H1 (cell line): Measurements from ENCODE around the gene NINJ2. TPM values are rescaled to one million over a fixed set of nuclear protein-coding genes. Genes with fewer than 3 reads are reported as not detected.

Experiments
- CTCF ChIA-PET: fragments of 300-600 bp; sonication (Branson Sonifier 250); formaldehyde crosslinking; loops from one replicate; lab custom pipeline; 2021; ENCODE audit not compliant: partially characterized antibody; lab: Charles Lee
- POLR2A ChIA-PET: fragments of 300-600 bp; sonication (Branson Sonifier 250); formaldehyde crosslinking; loops from one replicate; lab custom pipeline; 2021; ENCODE audit warnings: inconsistent platforms; ENCODE audit not compliant: partially characterized antibody; lab: Charles Lee
- DNase-seq, 2 experiments: peaks; one replicate each; pipeline versions ENCODE4 v3.0.0 to v3.0.0-alpha.2; 2010 to 2022; ENCODE audit warnings: low spot score in 2 of 2, low read depth in 1 of 2, mixed read lengths in 1 of 2
- FAIRE-seq: peaks from 2 replicates; lab custom pipeline; 2011; peaks lifted over from hg19 to GRCh38; lab: Jason Lieb, UNC
- H2AFZ ChIP-seq: 2 replicates; pipeline ENCODE4 v1.8.1; 2012; ENCODE audit warnings: low read length, inconsistent platforms
- H2AK5ac ChIP-seq: 2 replicates; pipeline ENCODE4 v1.6.1; 2013; ENCODE audit warnings: low read depth, low read length
- H2BK120ac ChIP-seq: replicated peaks from 2 replicates; pipeline ENCODE3; 2013; ENCODE audit warnings: low read depth, low read length, inconsistent platforms
- H2BK12ac ChIP-seq: 2 replicates; pipeline ENCODE4 v1.6.1; 2013; ENCODE audit warnings: low read depth, low read length
- H2BK15ac ChIP-seq: 2 replicates; pipeline ENCODE4 v1.6.1; 2013; ENCODE audit warnings: low read length
- H2BK20ac ChIP-seq: 2 replicates; pipeline ENCODE4 v1.6.1; 2013; ENCODE audit warnings: low read length
- H2BK5ac ChIP-seq: 2 replicates; pipeline ENCODE4 v1.6.1; 2013; ENCODE audit warnings: low read depth, low read length
- H3K14ac ChIP-seq: 2 replicates; pipeline ENCODE4 v1.6.1; 2013; ENCODE audit warnings: inconsistent platforms; ENCODE audit not compliant: insufficient read length
- H3K18ac ChIP-seq: 2 replicates; pipeline ENCODE4 v1.6.1; 2013; ENCODE audit warnings: low read length; ENCODE audit errors: extremely low read depth
- H3K23ac ChIP-seq: 2 replicates; pipeline ENCODE4 v1.6.1; 2013; ENCODE audit warnings: inconsistent platforms; ENCODE audit not compliant: insufficient read length
- H3K23me2 ChIP-seq: 2 replicates; pipeline ENCODE4 v1.6.1; 2013; ENCODE audit warnings: low read depth, low read length
- H3K27ac ChIP-seq: 2 replicates; pipeline ENCODE4 v1.6.1; 2011; ENCODE audit warnings: low read depth, low read length, inconsistent platforms
- H3K27me3 ChIP-seq, 4 experiments: replicated peaks in 1 of 4; 1 replicate in 1 of 4; 2 replicates in 3 of 4; pipeline versions ENCODE4 v1.6.1 to v1.8.1; 2011 to 2013; ENCODE audit warnings: low read length in 3 of 4, mild to moderate bottlenecking in 3 of 4, inconsistent platforms in 2 of 4, mixed read lengths in 2 of 4, moderate library complexity in 1 of 4; ENCODE audit not compliant: control insufficient read depth in 3 of 4, insufficient read depth in 3 of 4; ENCODE audit errors: extremely low read depth in 1 of 4
- H3K36me3 ChIP-seq, 4 experiments: 2 replicates each; pipeline versions ENCODE4 v1.6.1 to v1.8.1; 2011 to 2013; ENCODE audit warnings: mild to moderate bottlenecking in 4 of 4, low read length in 3 of 4, moderate library complexity in 2 of 4, control low read depth in 1 of 4, inconsistent platforms in 1 of 4; ENCODE audit not compliant: insufficient read depth in 4 of 4, control insufficient read depth in 2 of 4
- H3K4ac ChIP-seq: replicated peaks from 2 replicates; pipeline ENCODE3; 2013; ENCODE audit warnings: low read length, low read depth, mixed read lengths, inconsistent platforms; ENCODE audit not compliant: insufficient read length
- H3K4me1 ChIP-seq, 4 experiments: replicated peaks in 1 of 4; 1 replicate in 1 of 4; 2 replicates in 3 of 4; pipeline versions ENCODE4 v1.6.1 to v1.8.1; 2011 to 2013; ENCODE audit warnings: low read length in 3 of 4, inconsistent platforms in 2 of 4, mixed read lengths in 1 of 4; ENCODE audit not compliant: insufficient read depth in 4 of 4, control insufficient read depth in 3 of 4
- H3K4me2 ChIP-seq, 2 experiments: 2 replicates each; pipeline versions ENCODE4 v1.6.1 to v1.8.1; 2011 to 2013; ENCODE audit warnings: low read depth in 2 of 2, low read length in 2 of 2, control low read depth in 1 of 2, inconsistent platforms in 1 of 2, mild to moderate bottlenecking in 1 of 2; ENCODE audit not compliant: insufficient read depth in 1 of 2
- H3K4me3 ChIP-seq, 4 experiments: fragments of 200-600, 300-600 bp in 1 of 4; sonication (generic), shearing (Covaris generic), sonication (Bioruptor Twin) in 1 of 4; 2 replicates each; pipeline versions ENCODE4 v1.5.1 to v1.8.1; 2011 to 2016; ENCODE audit warnings: low read length in 4 of 4, low read depth in 3 of 4, control low read depth in 2 of 4, inconsistent platforms in 2 of 4, mild to moderate bottlenecking in 2 of 4, mixed read lengths in 1 of 4, moderate library complexity in 1 of 4; ENCODE audit not compliant: insufficient read depth in 2 of 4; ENCODE audit errors: extremely low read depth in 1 of 4
- H3K56ac ChIP-seq: replicated peaks from 2 replicates; pipeline ENCODE3; 2013; ENCODE audit warnings: low read depth, mild to moderate bottlenecking, mixed read lengths, low read length, inconsistent platforms; ENCODE audit not compliant: insufficient read length
- H3K79me1 ChIP-seq: 2 replicates; pipeline ENCODE4 v1.6.1; 2013; ENCODE audit warnings: low read depth, low read length, control low read depth
- H3K79me2 ChIP-seq, 2 experiments: 2 replicates each; pipeline versions ENCODE4 v1.6.1 to v1.8.1; 2012 to 2013; ENCODE audit warnings: low read length in 2 of 2, mild to moderate bottlenecking in 2 of 2, inconsistent platforms in 1 of 2; ENCODE audit not compliant: insufficient read depth in 2 of 2, control insufficient read depth in 1 of 2
- H3K9ac ChIP-seq, 4 experiments: replicated peaks in 1 of 4; 1 replicate in 1 of 4; 2 replicates in 3 of 4; pipeline versions ENCODE4 v1.6.1 to v1.8.1; 2011 to 2013; ENCODE audit warnings: low read depth in 3 of 4, low read length in 3 of 4, control low read depth in 2 of 4, mild to moderate bottlenecking in 2 of 4, moderate library complexity in 2 of 4, inconsistent platforms in 1 of 4; ENCODE audit errors: extremely low read depth in 1 of 4
- H3K9me3 ChIP-seq, 2 experiments: 2 replicates each; pipeline versions ENCODE4 v1.6.1 to v1.8.1; 2012 to 2013; ENCODE audit warnings: mild to moderate bottlenecking in 2 of 2, moderate library complexity in 2 of 2, control low read depth in 1 of 2, inconsistent platforms in 1 of 2, low read depth in 1 of 2, low read length in 1 of 2, mixed read lengths in 1 of 2; ENCODE audit not compliant: insufficient read depth in 2 of 2
- H4K20me1 ChIP-seq, 2 experiments: replicated peaks in 1 of 2; 2 replicates each; pipeline versions ENCODE3 to v1.8.1; 2011 to 2013; ENCODE audit warnings: inconsistent platforms in 2 of 2, low read length in 2 of 2, mild to moderate bottlenecking in 1 of 2; ENCODE audit not compliant: insufficient read depth in 2 of 2, control insufficient read depth in 1 of 2
- H4K5ac ChIP-seq: 2 replicates; pipeline ENCODE4 v1.6.1; 2013; ENCODE audit warnings: low read length, low read depth, mixed read lengths, inconsistent platforms; ENCODE audit not compliant: insufficient read length
- H4K8ac ChIP-seq: 2 replicates; pipeline ENCODE4 v1.8.0; 2013; ENCODE audit warnings: mild to moderate bottlenecking, moderate library complexity, low read length, inconsistent platforms; ENCODE audit not compliant: insufficient read depth; ENCODE audit errors: extremely low read depth
- H4K91ac ChIP-seq: replicated peaks from 2 replicates; pipeline ENCODE3; 2013; ENCODE audit warnings: low read length, mixed read lengths, inconsistent platforms; ENCODE audit not compliant: insufficient read length
- ATF3 ChIP-seq: IDR thresholded peaks from 2 replicates; pipeline ENCODE4 v1.6.1; 2011; ENCODE audit warnings: low read depth, mild to moderate bottlenecking, low read length; ENCODE audit not compliant: insufficient read depth
- TEAD4 ChIP-seq: IDR thresholded peaks from 2 replicates; pipeline ENCODE4 v1.6.1; 2012; ENCODE audit warnings: low read depth, low read length, inconsistent platforms, mixed read lengths
- WGBS, 2 experiments: shearing (Covaris generic) in 1 of 2; methylation state at CpG; one replicate each; pipeline versions ENCODE4 v1.1.6 to v1.1.7; 2013 to 2015; ENCODE audit warnings: low lambda C conversion rate in 2 of 2, mixed read lengths in 2 of 2, inconsistent platforms in 1 of 2, low coverage in 1 of 2, missing lambda C conversion rate in 1 of 2; ENCODE audit not compliant: insufficient replicate concordance in 2 of 2, insufficient coverage in 1 of 2, insufficient read length in 1 of 2; ENCODE audit errors: extremely low coverage in 1 of 2, missing lambda C conversion rate in 1 of 2; 5-methylcytosine and 5-hydroxymethylcytosine counted together
- polyA plus RNA-seq, 7 experiments: library from polyadenylated mRNA; depleted of rRNA in 3 of 7; stranded (reverse) in 5 of 7; unstranded in 2 of 7; fragments of >200 nt in 5 of 7; fragments of 200-250 nt in 2 of 7; gene quantifications; 1 replicate in 5 of 7; 2 replicates in 1 of 7; 4 replicates in 1 of 7; pipeline versions ENCODE4 v1.2.1 to v1.2.3, GENCODE V29; 2011 to 2013; ENCODE audit warnings: missing spikeins in 2 of 7, mixed read lengths in 2 of 7
- total RNA-seq: library from RNA; stranded (reverse); fragmentation: NEBNext Ultra II Directional; extraction: Animal tissue kit (Norgen Biotek cat#: 25700); gene quantifications from 2 replicates; pipeline ENCODE4 v1.2.1, GENCODE V29; 2021

The NINJ2 gene
- total and polyA plus RNA-seq, 2 of the 8 experiments (the other 6 are each of a cell fraction or from before 2014, with no cell fraction given), result 1.4 TPM; not detected in 1

GRCh38 chr12:632102-632696, 31.0 kb downstream of the NINJ2 start:
- Histone ChIP-seq H2BK5ac (no peak overlapping the region; the same call in 1 of the 2 replicates), H2BK120ac (peak overlapping the region; percentile 25), H3K23me2 (peaks cover 2% of the 10 kb centered on the region; the same call in 1 of the 2 replicates), H3K36me3 (no peaks in the 10 kb centered on the region), H3K18ac (no peak overlapping the region; the same call in 1 of the 2 replicates), H4K91ac (peak overlapping the region; percentile 5), H3K14ac (no peak overlapping the region), H3K27me3 (no peaks in the 10 kb centered on the region), H4K20me1 (no peaks in the 10 kb centered on the region), H2BK15ac (no peak overlapping the region), H2BK20ac (no peak overlapping the region), H4K8ac (no peak overlapping the region), H3K4me1 (peaks cover 6 to 14% (median 13%) of the 10 kb centered on the region in 4 experiments), H3K79me2 (no peaks in the 10 kb centered on the region), H3K4me3 (peak overlapping the region in 1 of 4 experiments; percentile 5; a peak in 1 of 8 replicates), H2AK5ac (no peak overlapping the region), H3K56ac (no peak overlapping the region), H3K79me1 (no peaks in the 10 kb centered on the region), H3K9ac (no peak overlapping the region; a peak in 1 of 7 replicates), H3K27ac (peak overlapping the region; percentile 50; the same call in 1 of the 2 replicates), H3K4me2 (peak overlapping the region; percentile 38 to 40), H3K23ac (no peak overlapping the region), H3K9me3 (no peaks in the 10 kb centered on the region), H2BK12ac (peak overlapping the region; percentile 5; the same call in 1 of the 2 replicates), H4K5ac (no peak overlapping the region), H2AFZ (peak overlapping the region; percentile 79), H3K4ac (peak overlapping the region; percentile 10)
- no peak for TF ChIP-seq ATF3
- peak; percentile 38; the same call in 1 of the 2 replicates for TF ChIP-seq TEAD4
- DNase-seq (no peak), FAIRE-seq (peak; percentile 75)
- WGBS, 2 experiments, result 32% methylated on average over 7 of the region's 7 CpGs; no CpG with 5 or more reads in 1 of the 2 experiments
- ChIA-PET POLR2A (interaction anchor here (1.0 to 3.9 kb wide), 5 partner anchors 11 to 119 kb away, joined by 3 to 16 read pairs (median 4); no protein-coding TSS in a partner anchor), CTCF (interaction anchor here (0.9 to 2.3 kb wide), 6 partner anchors 10 to 180 kb away, joined by 3 to 10 read pairs (median 5); no protein-coding TSS in a partner anchor)
